HepG2 (cell line): ENCODE data around the gene MREG. TPM values are rescaled to one million over a fixed set of nuclear protein-coding genes. Genes with fewer than 3 reads are reported as not detected.
A peak's percentile ranks its signal among the peaks of the same experiment; 100 is the strongest.

ENCODE experiments used
- ATF5 ChIP-seq: sonication (generic); formaldehyde crosslinking; IDR thresholded peaks from 2 replicates; pipeline ENCODE4 v1.4.0; 2020; ENCODE audit warnings: mild to moderate bottlenecking, low read depth, missing genetic modification reagents
- ATF7-NPFF ChIP-seq: sonication (generic); formaldehyde crosslinking; IDR thresholded peaks from 2 replicates; pipeline ENCODE4 v1.8.1; 2023; ENCODE audit warnings: mild to moderate bottlenecking, low read depth, missing genetic modification reagents, moderate library complexity
- BCL6 ChIP-seq: IDR thresholded peaks from 2 replicates; pipeline ENCODE4 v1.6.1; 2016; ENCODE audit warnings: missing genetic modification reagents, missing compliant biosample characterization
- BORCS8-MEF2B ChIP-seq: sonication (generic); formaldehyde crosslinking; IDR thresholded peaks from 2 replicates; pipeline ENCODE4 v1.8.0; 2022; ENCODE audit warnings: mild to moderate bottlenecking, missing genetic modification reagents
- CTCF ChIP-seq: sonication (generic); formaldehyde crosslinking; IDR thresholded peaks from 2 replicates; pipeline ENCODE4 v1.5.0; 2020; ENCODE audit warnings: mild to moderate bottlenecking, missing genetic modification reagents, moderate library complexity
- EED ChIP-seq: sonication (generic); formaldehyde crosslinking; IDR thresholded peaks from 2 replicates; pipeline ENCODE4 v1.5.0; 2020; ENCODE audit warnings: mild to moderate bottlenecking, missing genetic modification reagents
- KAT8 ChIP-seq: IDR thresholded peaks from 2 replicates; pipeline ENCODE4 v1.6.1; 2016; ENCODE audit warnings: missing genetic modification reagents, missing compliant biosample characterization
- MEIS2 ChIP-seq: sonication (generic); formaldehyde crosslinking; IDR thresholded peaks from 2 replicates; pipeline ENCODE4 v1.9.0; 2021; ENCODE audit warnings: mild to moderate bottlenecking, missing genetic modification reagents
- MYC ChIP-seq: sonication (generic); formaldehyde crosslinking; IDR thresholded peaks from 2 replicates; pipeline ENCODE4 v1.9.0; 2021; ENCODE audit warnings: missing genetic modification reagents, borderline replicate concordance
- RFX5 ChIP-seq: IDR thresholded peaks from 2 replicates; pipeline ENCODE4 v1.6.1; 2011; ENCODE audit warnings: low read depth, low read length, improper control_type of control experiment
- SP4 ChIP-seq: sonication (generic); formaldehyde crosslinking; IDR thresholded peaks from 2 replicates; pipeline ENCODE4 v1.8.1; 2023; ENCODE audit warnings: mild to moderate bottlenecking, missing genetic modification reagents
- TOPORS ChIP-seq: sonication (generic); formaldehyde crosslinking; IDR thresholded peaks from 2 replicates; pipeline ENCODE4 v1.8.0; 2023; ENCODE audit warnings: mild to moderate bottlenecking, missing genetic modification reagents
- U2AF2 ChIP-seq: fragments of 200-400 bp; formaldehyde crosslinking; IDR thresholded peaks from 2 replicates; pipeline ENCODE4 v1.6.1; 2017; ENCODE audit warnings: low read depth, mild to moderate bottlenecking, low read length
- ZNF142 ChIP-seq: sonication (generic); formaldehyde crosslinking; IDR thresholded peaks from 2 replicates; pipeline ENCODE4 v1.4.0; 2020; ENCODE audit warnings: missing genetic modification reagents
- ZNF30 ChIP-seq: sonication (generic); formaldehyde crosslinking; IDR thresholded peaks from 2 replicates; pipeline ENCODE4 v1.5.0; 2020; ENCODE audit warnings: mild to moderate bottlenecking, missing genetic modification reagents
- ZNF460 ChIP-seq: sonication (generic); formaldehyde crosslinking; IDR thresholded peaks from 2 replicates; pipeline ENCODE4 v1.5.1; 2020; ENCODE audit warnings: missing genetic modification reagents, mild to moderate bottlenecking, borderline replicate concordance
- ZNF484 ChIP-seq: sonication (generic); formaldehyde crosslinking; IDR thresholded peaks from 2 replicates; pipeline ENCODE4 v1.5.1; 2020; ENCODE audit warnings: mild to moderate bottlenecking, low read depth, missing genetic modification reagents, borderline replicate concordance
- ZNF710 ChIP-seq: sonication (generic); formaldehyde crosslinking; IDR thresholded peaks from 2 replicates; pipeline ENCODE4 v1.5.0; 2020; ENCODE audit warnings: mild to moderate bottlenecking, missing genetic modification reagents, borderline replicate concordance
- ZNF782 ChIP-seq: sonication (generic); formaldehyde crosslinking; IDR thresholded peaks from 2 replicates; pipeline ENCODE4 v1.4.0; 2020; ENCODE audit warnings: missing genetic modification reagents, mild to moderate bottlenecking, borderline replicate concordance
- polyA plus RNA-seq, 8 experiments: library from polyadenylated mRNA; depleted of rRNA in 3 of 8; stranded (reverse) in 7 of 8; unstranded in 1 of 8; fragments of >200 nt; fragmentation: Illumina TruSeq in 4 of 8; extraction: Trizol in 4 of 8; gene quantifications; 2 replicates each; pipeline versions ENCODE4 v1.2.1 to v1.2.3, GENCODE V29; 2011 to 2016; ENCODE audit warnings: low read depth in 4 of 8, missing spikeins in 1 of 8, mixed read lengths in 1 of 8; ENCODE audit not compliant: insufficient read depth in 1 of 8
- total RNA-seq, 5 experiments: library from RNA; depleted of rRNA; stranded (reverse); fragments of >200 nt; fragmentation: Illumina TruSeq; extraction: Trizol; gene quantifications; 2 replicates each; pipeline ENCODE4 v1.2.3, GENCODE V29; 2016; ENCODE audit warnings: low read depth in 1 of 5

The MREG gene
- total and polyA plus RNA-seq, 2 of the 13 experiments (the other 11 are each of a cell fraction or from before 2014, with no cell fraction given), result 7.5 to 23.3 TPM

GRCh38 chr2:216034065-216034464, 20.7 kb upstream of the MREG start (continued):
- no peak for TF ChIP-seq ZNF710 (CRISPR knock-in tag)
- TF ChIP-seq ATF7-NPFF (CRISPR knock-in tag), result no peak
- TF ChIP-seq ATF5 (CRISPR knock-in tag), result no peak
- TF ChIP-seq SP4 (CRISPR knock-in tag), result 0 out of 2 replicates have a peak, but pooled peaks have one; percentile 31
- TF ChIP-seq TOPORS (CRISPR knock-in tag), result no peak
- no peak for TF ChIP-seq EED (CRISPR knock-in tag)
- TF ChIP-seq U2AF2, result no peak
- no peak for TF ChIP-seq ZNF484
- no peak for TF ChIP-seq BCL6 (CRISPR knock-in tag)
- TF ChIP-seq ZNF142 (CRISPR knock-in tag), result no peak
- TF ChIP-seq MYC (CRISPR knock-in tag), result no peak
- TF ChIP-seq MEIS2 (CRISPR knock-in tag), result no peak
- TF ChIP-seq ZNF782 (CRISPR knock-in tag), result 0 out of 2 replicates have a peak, but pooled peaks have one; percentile 31
- TF ChIP-seq BORCS8-MEF2B (CRISPR knock-in tag), result no peak
- peak; percentile 86 for TF ChIP-seq CTCF (CRISPR knock-in tag)
- no peak for TF ChIP-seq ZNF460 (CRISPR knock-in tag)
- no peak for TF ChIP-seq ZNF30 (CRISPR knock-in tag)
- TF ChIP-seq RFX5, result no peak
- peak; percentile 26; the same call in 1 of the 2 replicates for TF ChIP-seq KAT8 (CRISPR knock-in tag)
